PC-9 (cell line): Measurements from ENCODE around the gene ELP1. TPM values are rescaled to one million over a fixed set of nuclear protein-coding genes. Genes with fewer than 3 reads are reported as not detected.

Source experiments
- BruUV-seq: library from RNA; stranded (reverse); fragments of 400-500 nt; replicated peaks from 2 replicates; lab custom pipeline; 2021; lab: Mats Ljungman, UMichigan
- CTCF ChIA-PET: fragments of 300-600 bp; sonication (Branson Sonifier 250); formaldehyde crosslinking; loops from one replicate; lab custom pipeline; 2022; ENCODE audit warnings: antibody characterized with exemption; lab: Charles Lee
- POLR2A ChIA-PET: fragments of 300-600 bp; sonication (Branson Sonifier 250); formaldehyde crosslinking; loops from one replicate; lab custom pipeline; 2022; ENCODE audit warnings: antibody characterized with exemption; ENCODE audit not compliant: unreplicated experiment; lab: Charles Lee
- DNase-seq, 2 experiments: peaks; one replicate each; pipeline versions ENCODE4 v3.0.0 to v3.0.0-alpha.2; 2015 to 2022; ENCODE audit warnings: mixed read lengths in 1 of 2
- H2AFZ ChIP-seq: fragments of 200-600 bp; sonication (generic); 2 replicates; pipeline ENCODE4 v1.8.1; 2017; ENCODE audit warnings: antibody characterized with exemption
- H3F3A ChIP-seq: fragments of 200-600 bp; sonication (generic); 2 replicates; pipeline ENCODE4 v1.8.1; 2017; ENCODE audit warnings: antibody characterized with exemption, mild to moderate bottlenecking, low read depth; ENCODE audit not compliant: insufficient read depth
- H3K27ac ChIP-seq: fragments of 200-600 bp; sonication (generic); 2 replicates; pipeline ENCODE4 v1.6.1; 2016; ENCODE audit warnings: mixed run types
- H3K27me3 ChIP-seq: fragments of 200-600 bp; sonication (generic); 2 replicates; pipeline ENCODE4 v1.6.1; 2016; ENCODE audit warnings: low read depth, mixed run types; ENCODE audit not compliant: insufficient read depth
- H3K36me3 ChIP-seq: fragments of 200-600 bp; sonication (generic); 2 replicates; pipeline ENCODE4 v1.6.1; 2016; ENCODE audit warnings: low read depth, mixed run types
- H3K4me1 ChIP-seq: fragments of 200-600 bp; sonication (generic); replicated peaks from 2 replicates; pipeline ENCODE4 v1.6.1; 2016; ENCODE audit warnings: mixed run types; ENCODE audit not compliant: insufficient read depth
- H3K4me2 ChIP-seq: fragments of 200-600 bp; sonication (generic); 2 replicates; pipeline ENCODE4 v1.6.1; 2017; ENCODE audit warnings: mixed run types
- H3K4me3 ChIP-seq: fragments of 200-600 bp; sonication (generic); 2 replicates; pipeline ENCODE4 v1.6.1; 2016; ENCODE audit warnings: mixed run types
- H3K79me2 ChIP-seq: fragments of 200-600 bp; sonication (generic); 2 replicates; pipeline ENCODE4 v1.6.1; 2017; ENCODE audit warnings: low read depth, mixed run types
- H3K9me2 ChIP-seq: fragments of 200-600 bp; sonication (generic); 2 replicates; pipeline ENCODE4 v1.8.1; 2017; ENCODE audit warnings: mild to moderate bottlenecking; ENCODE audit not compliant: insufficient read depth
- H3K9me3 ChIP-seq: fragments of 200-600 bp; sonication (generic); 2 replicates; pipeline ENCODE4 v1.8.1; 2016; ENCODE audit warnings: low read depth; ENCODE audit not compliant: insufficient read depth
- H4K20me1 ChIP-seq: fragments of 200-600 bp; sonication (generic); 2 replicates; pipeline ENCODE4 v1.8.1; 2017; ENCODE audit not compliant: insufficient read depth
- CTCF ChIP-seq: fragments of 200-600 bp; sonication (generic); conservative IDR thresholded peaks from 2 replicates; pipeline ENCODE4 v1.6.1; 2017; ENCODE audit warnings: mixed run types, antibody characterized with exemption, mild to moderate bottlenecking, moderate library complexity
- EZH2 ChIP-seq: fragments of 200-600 bp; sonication (generic); IDR thresholded peaks from 2 replicates; pipeline ENCODE4 v1.8.0; 2017; ENCODE audit warnings: antibody characterized with exemption, low read depth
- intact Hi-C: fragments of 100-400 bp; cut with micrococcal nuclease; formaldehyde crosslinking; loops from one replicate; pipeline ENCODE4 v1.10.0; 2022; ENCODE audit not compliant: unreplicated experiment
- total RNA-seq: library from RNA; stranded (reverse); gene quantifications from 2 replicates; pipeline ENCODE4 v1.2.3, GENCODE V29; 2021

ELP1 gene
- total RNA-seq, 1 experiment from 2014 or later = 35.1 TPM

GRCh38 chr9:108861997-108862396 is 71.9 kb downstream of the ELP1 start, which contains the start of gene ACTL7A:
ACTL7A (plus strand) TSS chr9:108862266; CDS start chr9:108862323, 57 bp downstream.
- no peak for DNase-seq
- no peak within 1 kb of the TSS for H3K4me2 ChIP-seq
- H4K20me1 ChIP-seq = no peaks in the 10 kb centered on the region
- no peaks in the 10 kb centered on the region for H3K36me3 ChIP-seq
- no peak within 1 kb of the TSS for H3K4me3 ChIP-seq
- H3K27ac ChIP-seq = no peak within 1 kb of the TSS
- H3K79me2 ChIP-seq = no peaks in the 10 kb centered on the region
- no peak within 1 kb of the TSS for H2AFZ ChIP-seq
- intact Hi-C loops = no loop called here
- BruUV-seq = no TSS peak
- no peaks in the 10 kb centered on the region for H3K27me3 ChIP-seq
- ChIA-PET CTCF (no interaction called here), POLR2A (no interaction called here)
- H3K9me3 ChIP-seq = peaks cover 6% of the 10 kb centered on the region; the same call in 1 of the 2 replicates
- TF ChIP-seq EZH2 (no peak), CTCF (no peak)
- H3K4me1 ChIP-seq = no peaks in the 10 kb centered on the region
- H3F3A ChIP-seq = no peaks in the 10 kb centered on the region
- no peaks in the 10 kb centered on the region for H3K9me2 ChIP-seq

- CTCF ChIA-PET = no interaction called here
Measured at GRCh38 chr9:108861464-108861863, 72.5 kb downstream of the ELP1 start.

GRCh38 chr9:108860764-108861163 is 73.2 kb downstream of the ELP1 start:
- TF ChIP-seq EZH2 = no peak
- no peak for TF ChIP-seq CTCF
- no peak for DNase-seq
- no peak overlapping the region for H2AFZ ChIP-seq
- H3K79me2 ChIP-seq = no peaks in the 10 kb centered on the region
- no peaks in the 10 kb centered on the region for H3K36me3 ChIP-seq
- H3K9me2 ChIP-seq = no peaks in the 10 kb centered on the region
- no peak overlapping the region for H3K4me2 ChIP-seq
- no peak overlapping the region for H3K27ac ChIP-seq
- H3K4me3 ChIP-seq = no peak overlapping the region
- intact Hi-C loops = no loop called here
- H3K27me3 ChIP-seq = no peaks in the 10 kb centered on the region
- no TSS peak for BruUV-seq
- POLR2A ChIA-PET = no interaction called here
- H3K4me1 ChIP-seq = no peaks in the 10 kb centered on the region
- no peaks in the 10 kb centered on the region for H3F3A ChIP-seq
- H4K20me1 ChIP-seq = no peaks in the 10 kb centered on the region
- CTCF ChIA-PET = no interaction called here
- H3K9me3 ChIP-seq = peaks cover 6% of the 10 kb centered on the region; the same call in 1 of the 2 replicates

More at GRCh38 chr9:108861464-108861863, 72.5 kb downstream of the ELP1 start:
- Histone ChIP-seq H3K4me3 (no peak overlapping the region), H3K79me2 (no peaks in the 10 kb centered on the region), H3K9me3 (peaks cover 6% of the 10 kb centered on the region; the same call in 1 of the 2 replicates), H3K27me3 (no peaks in the 10 kb centered on the region), H3K4me2 (no peak overlapping the region), H2AFZ (no peak overlapping the region), H3K9me2 (no peaks in the 10 kb centered on the region), H3F3A (no peaks in the 10 kb centered on the region), H3K27ac (no peak overlapping the region), H3K36me3 (no peaks in the 10 kb centered on the region), H3K4me1 (no peaks in the 10 kb centered on the region), H4K20me1 (no peaks in the 10 kb centered on the region)
- intact Hi-C loops = no loop called here
- BruUV-seq = no TSS peak
- DNase-seq = no peak
- POLR2A ChIA-PET = no interaction called here
- no peak for TF ChIP-seq EZH2
- no peak for TF ChIP-seq CTCF
